Kidney epithelial cell (primary cell): ENCODE data around the gene TSPAN14. TPM values are rescaled to one million over a fixed set of nuclear protein-coding genes. Genes with fewer than 3 reads are reported as not detected.

Experiments
- DNase-seq: peaks from one replicate; pipeline ENCODE4 v3.0.0-alpha.2; 2010; ENCODE audit warnings: low read depth
- H3K27me3 ChIP-seq: 2 replicates; pipeline ENCODE4 v1.6.0; 2011; ENCODE audit warnings: low read length; ENCODE audit not compliant: control insufficient read depth, insufficient read depth
- H3K36me3 ChIP-seq: 2 replicates; pipeline ENCODE4 v1.5.1; 2011; ENCODE audit warnings: low read length; ENCODE audit not compliant: control insufficient read depth, insufficient read depth
- H3K4me3 ChIP-seq: 2 replicates; pipeline ENCODE4 v1.5.1; 2011; ENCODE audit warnings: low read depth, mild to moderate bottlenecking, control low read depth, low read length
- CTCF ChIP-seq: IDR thresholded peaks from 2 replicates; pipeline ENCODE4 v1.5.1; 2011; ENCODE audit warnings: mild to moderate bottlenecking, moderate library complexity, low read length, control low read depth, inconsistent platforms; ENCODE audit not compliant: insufficient read depth, poor library complexity, severe bottlenecking
- total RNA-seq: library from RNA; depleted of rRNA; stranded (reverse); fragments of >200 nt; gene quantifications from 2 replicates; pipeline ENCODE4 v1.2.3, GENCODE V29; 2015

TSPAN14 gene
- total RNA-seq, 1 donor from 2014 or later, result 111 TPM

GRCh38 chr10:80411681-80412220 lies 42.4 kb upstream of the TSPAN14 start:
- no peak for TF ChIP-seq CTCF
- H3K27me3 ChIP-seq, result no peaks in the 10 kb centered on the region
- no peaks in the 10 kb centered on the region for H3K36me3 ChIP-seq
- DNase-seq, result no peak
- H3K4me3 ChIP-seq, result no peak overlapping the region

- TF ChIP-seq CTCF, result no peak
- Histone ChIP-seq H3K27me3 (no peaks in the 10 kb centered on the region), H3K4me3 (no peak overlapping the region), H3K36me3 (no peaks in the 10 kb centered on the region)
- no peak for DNase-seq
These were observed 41.6 kb upstream of the TSPAN14 start for GRCh38 chr10:80412486-80412885.

GRCh38 chr10:80413271-80413996 lies 40.7 kb upstream of the TSPAN14 start:
- no peak for DNase-seq
- Histone ChIP-seq H3K27me3 (no peaks in the 10 kb centered on the region), H3K4me3 (no peak overlapping the region), H3K36me3 (no peaks in the 10 kb centered on the region)
- TF ChIP-seq CTCF, result no peak

GRCh38 chr10:80414142-80414895 lies 39.8 kb upstream of the TSPAN14 start:
- DNase-seq, result no peak
- Histone ChIP-seq H3K27me3 (no peaks in the 10 kb centered on the region), H3K4me3 (no peak overlapping the region), H3K36me3 (no peaks in the 10 kb centered on the region)
- no peak for TF ChIP-seq CTCF

GRCh38 chr10:80415734-80416478 lies 38.2 kb upstream of the TSPAN14 start:
- no peak overlapping the region for H3K4me3 ChIP-seq
- no peaks in the 10 kb centered on the region for H3K27me3 ChIP-seq
- no peak for TF ChIP-seq CTCF
- H3K36me3 ChIP-seq, result no peaks in the 10 kb centered on the region
- DNase-seq, result no peak
